NCI-H748 (cell line): ENCODE measurements around the gene MINDY3.
"Not testable (repeated sequence)": the region's sequence is repeated elsewhere in the genome, so short reads cannot be mapped to it uniquely, and the experiment has no call there.

Experiments used
- DNase-seq: peaks from one replicate; lab custom pipeline; 2025; ENCODE audit not compliant: unreplicated experiment; lab: John Stamatoyannopoulos, UW

Gene MINDY3

GRCh38 chr10:15857107-15857575 is 3.2 kb downstream of the MINDY3 start:
- no peak for DNase-seq

DNA sequence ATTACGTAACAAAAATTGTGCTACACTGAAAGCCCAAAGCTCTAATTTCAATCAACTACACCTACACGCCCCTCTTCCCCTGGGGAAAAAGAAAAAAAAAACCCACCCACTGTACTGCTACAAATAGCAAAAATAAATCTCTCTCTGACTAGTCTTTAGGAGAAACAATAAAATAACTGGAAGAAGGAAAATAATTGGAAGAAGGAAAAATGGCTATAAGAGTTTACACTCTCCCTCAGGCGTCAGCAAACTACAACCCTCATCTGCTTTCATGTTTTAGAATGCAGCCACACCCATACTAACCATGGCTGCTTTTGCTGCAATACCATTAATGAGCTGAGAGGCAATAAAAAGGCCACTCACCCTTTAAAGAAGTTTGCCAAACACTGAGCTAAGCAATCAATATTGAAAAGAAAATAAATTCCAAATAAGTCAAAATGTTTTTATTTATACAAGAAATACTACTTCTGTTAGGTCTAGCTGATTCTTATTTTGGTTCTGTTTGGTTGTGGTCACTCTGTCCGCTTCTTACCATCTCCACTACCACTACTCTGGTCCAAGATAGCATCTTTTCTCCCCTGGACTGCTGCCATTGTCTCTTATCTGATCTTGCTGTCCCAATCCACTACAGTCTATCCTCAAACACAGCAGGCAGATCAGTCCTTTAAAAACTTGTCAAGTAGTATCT is 3.8 kb downstream of the MINDY3 start:
- DNase-seq: peak; percentile 5

DNA sequence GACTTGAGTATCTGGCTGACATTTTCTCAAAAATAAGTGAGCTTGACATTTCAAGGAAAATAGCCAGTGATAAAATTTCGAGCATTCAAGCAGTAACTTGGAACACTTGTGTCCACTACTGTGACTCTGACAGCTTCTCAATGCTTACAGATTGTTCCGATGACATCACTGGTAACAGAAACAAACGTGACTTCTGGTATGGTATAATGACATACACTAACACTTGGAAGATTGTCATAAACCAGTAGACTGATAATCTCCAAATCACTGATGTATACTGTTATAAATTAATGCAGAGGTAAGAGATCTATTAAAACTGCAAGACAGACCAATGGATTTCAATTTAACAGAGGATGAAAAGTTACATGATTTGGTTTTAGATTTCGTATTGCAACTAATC is 6.5 kb downstream of the MINDY3 start:
- DNase-seq: no peak

GRCh38 chr10:15852111-15852557 is 8.2 kb downstream of the MINDY3 start:
- DNase-seq: no peak

DNA sequence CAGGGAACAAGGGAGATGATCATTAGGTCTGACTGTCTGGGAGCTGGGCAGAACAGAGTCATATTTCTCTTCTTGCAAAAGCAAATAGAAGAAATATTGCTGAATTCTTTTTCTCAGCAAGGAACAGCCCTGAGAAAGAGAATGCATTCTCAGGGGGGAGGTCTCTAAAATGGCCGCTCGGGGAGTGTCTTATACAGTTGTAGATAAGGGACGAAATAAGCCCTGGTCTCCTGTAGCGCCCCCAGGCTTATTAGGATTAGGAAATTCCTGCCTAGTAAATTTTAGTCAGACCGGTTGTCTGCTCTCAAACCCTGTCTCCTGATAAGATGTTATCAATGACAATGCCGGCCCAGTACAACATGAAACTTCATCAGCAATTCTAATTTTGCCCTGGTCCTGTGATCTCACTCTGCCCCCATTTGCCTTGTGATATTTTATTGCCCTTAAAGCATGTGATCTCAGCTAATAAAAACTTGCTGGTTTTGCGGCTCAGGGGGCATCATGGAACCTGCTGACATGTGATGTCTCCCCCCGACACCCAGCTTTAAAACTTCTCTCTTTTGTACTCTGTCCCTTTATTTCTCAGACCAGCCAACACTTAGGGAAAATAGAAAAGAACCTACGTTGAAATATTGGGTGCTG is 9.8 kb downstream of the MINDY3 start:
- not testable (repeated sequence) for DNase-seq

DNA sequence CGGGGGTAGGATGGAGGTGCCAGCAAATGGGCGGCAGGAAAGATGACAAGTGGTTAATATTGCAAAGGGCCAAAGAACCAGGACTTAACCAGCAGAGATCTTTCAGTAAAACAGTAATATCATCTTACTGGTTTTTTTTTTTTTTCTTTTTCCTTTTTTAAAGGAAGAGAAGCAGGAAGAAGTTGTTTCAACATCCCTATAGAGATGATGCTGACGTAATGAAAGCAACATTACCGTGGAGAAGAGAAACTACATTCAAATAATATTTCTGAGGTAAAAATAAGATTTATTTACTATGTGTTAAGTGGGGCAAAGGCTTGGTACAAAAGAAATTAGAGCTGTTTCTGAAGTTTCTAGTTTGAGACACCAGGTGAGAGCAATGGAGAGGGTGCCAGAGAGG is 11.0 kb downstream of the MINDY3 start:
- DNase-seq: no peak

DNA sequence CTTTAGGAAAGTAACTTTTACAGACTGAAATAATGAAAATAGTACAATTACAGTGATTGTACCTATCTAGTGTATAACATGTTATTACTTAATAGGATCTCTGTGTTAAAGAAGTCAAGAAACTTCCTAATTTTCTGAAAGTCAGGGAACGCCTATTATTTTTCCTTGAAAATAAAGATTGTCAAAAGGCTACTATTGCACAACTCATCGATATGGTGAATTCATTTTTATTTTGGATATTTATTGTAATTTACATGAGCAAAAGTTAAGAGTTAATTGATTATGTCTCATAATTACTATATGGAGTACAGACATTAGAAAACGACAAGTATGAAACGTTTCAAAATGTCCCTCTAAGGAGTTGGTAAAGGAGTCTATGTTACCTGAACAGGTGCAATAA is 12.8 kb downstream of the MINDY3 start:
- no peak for DNase-seq

- no peak for DNase-seq
These were observed 15.8 kb downstream of the MINDY3 start for GRCh38 chr10:15844517-15844916.

DNA sequence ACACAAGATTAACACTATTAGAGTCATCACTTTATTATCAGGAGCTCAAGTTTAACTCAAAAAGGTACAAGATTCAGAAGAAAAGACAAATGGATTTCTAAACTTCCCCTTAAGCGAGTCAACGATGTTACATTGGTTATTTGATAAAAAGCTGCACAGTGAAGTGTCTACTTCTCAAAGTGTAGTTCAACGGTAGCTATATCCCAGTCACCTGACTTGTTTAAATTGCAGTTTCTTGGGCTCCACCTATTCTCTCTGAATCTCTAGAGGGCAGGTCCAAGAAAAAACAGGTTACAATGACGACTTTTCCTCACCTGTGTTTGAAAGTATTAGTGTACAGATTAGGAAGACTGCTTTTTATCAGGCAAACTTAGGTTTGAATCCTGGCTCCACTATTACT is 16.6 kb downstream of the MINDY3 start:
- DNase-seq: no peak

DNA sequence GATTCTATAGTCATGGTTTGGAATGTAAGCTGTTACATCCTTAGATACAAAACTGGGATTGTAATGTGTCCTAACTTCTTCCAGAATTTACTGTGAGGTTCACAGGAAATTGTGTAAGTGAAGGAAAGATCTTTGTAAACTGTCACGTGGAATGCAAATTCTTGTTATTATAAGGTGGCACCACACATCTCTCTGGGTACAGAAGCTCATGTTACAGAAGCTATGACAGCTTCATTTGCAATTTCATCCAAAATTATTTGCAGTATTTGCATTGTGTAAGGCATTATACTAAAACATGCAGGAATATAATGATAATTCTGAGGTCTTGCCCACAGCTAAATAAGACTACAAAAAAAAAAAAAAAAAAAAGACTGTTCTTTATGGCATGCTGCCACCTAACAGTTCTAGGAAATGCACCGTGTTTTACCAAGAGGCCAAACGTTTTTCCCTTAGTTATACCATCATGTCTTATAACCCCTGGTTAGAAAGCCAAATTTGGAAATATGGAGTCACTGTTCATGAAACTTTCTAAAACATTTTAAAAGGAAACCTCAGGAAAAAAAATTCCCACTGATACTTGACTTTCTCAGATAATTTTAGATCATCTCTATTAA is 17.6 kb downstream of the MINDY3 start:
- no peak for DNase-seq

DNA sequence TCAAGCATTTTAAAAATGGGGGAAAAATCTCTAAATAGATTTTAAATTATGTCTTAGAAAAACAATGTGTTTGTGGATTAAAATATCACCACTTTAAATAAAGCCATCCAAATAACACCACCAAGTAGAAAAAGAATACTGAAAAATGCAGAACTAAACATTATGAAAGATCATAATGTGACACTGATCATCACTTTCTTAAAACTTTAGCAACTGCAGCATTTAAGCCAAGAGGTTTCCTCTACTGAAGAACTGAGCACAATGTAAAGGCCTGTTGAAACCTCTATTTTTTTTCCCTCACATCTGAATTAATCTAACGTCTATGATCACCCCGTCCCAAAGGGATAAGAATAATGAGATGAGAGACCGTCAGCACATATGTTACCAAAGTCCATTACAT is 18.6 kb downstream of the MINDY3 start:
- DNase-seq: no peak

DNA sequence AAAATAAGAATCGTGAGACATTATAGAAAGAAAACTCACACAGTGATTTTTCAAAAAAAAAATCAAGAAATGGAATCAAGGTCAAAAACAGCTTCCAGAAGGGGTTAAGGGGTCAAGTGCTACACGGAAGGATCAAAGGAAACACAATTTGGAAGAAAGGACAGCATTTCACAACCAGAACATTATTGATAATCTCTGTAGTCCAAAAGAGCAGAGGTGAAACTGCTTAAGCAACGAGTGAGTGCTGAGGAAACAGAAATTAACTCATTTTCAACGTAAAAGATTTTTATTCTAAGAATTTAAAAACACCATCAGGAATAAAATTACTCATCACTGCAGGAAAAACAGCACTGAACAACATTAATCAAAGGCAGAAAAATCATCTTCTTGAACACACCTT is 23.5 kb downstream of the MINDY3 start:
- DNase-seq: no peak

DNA sequence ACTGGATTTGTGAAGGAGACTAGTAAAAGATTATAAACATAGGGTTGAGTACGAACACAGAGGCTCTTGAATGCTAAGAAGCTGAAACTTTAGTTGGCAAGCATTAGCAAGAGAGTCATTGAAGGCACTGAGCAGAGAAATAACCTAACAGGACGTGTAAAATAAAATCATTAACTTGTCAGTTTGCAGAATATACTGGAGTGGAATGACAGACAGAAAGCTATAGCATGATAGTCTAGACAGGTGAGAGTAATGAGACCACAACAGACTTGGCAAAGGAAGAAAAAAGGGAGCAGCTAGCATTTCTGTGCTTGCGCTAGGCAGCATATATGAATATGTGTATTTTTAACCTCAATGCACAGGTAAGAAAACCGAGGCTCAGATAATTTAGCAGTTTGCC is 30.8 kb downstream of the MINDY3 start:
- DNase-seq: no peak

GRCh38 chr10:15824498-15824897 is 35.8 kb downstream of the MINDY3 start:
- no peak for DNase-seq

GRCh38 chr10:15822131-15822530 is 38.2 kb downstream of the MINDY3 start:
- no peak for DNase-seq

- DNase-seq: no peak
These were observed 39.1 kb downstream of the MINDY3 start for GRCh38 chr10:15821046-15821683.

DNA sequence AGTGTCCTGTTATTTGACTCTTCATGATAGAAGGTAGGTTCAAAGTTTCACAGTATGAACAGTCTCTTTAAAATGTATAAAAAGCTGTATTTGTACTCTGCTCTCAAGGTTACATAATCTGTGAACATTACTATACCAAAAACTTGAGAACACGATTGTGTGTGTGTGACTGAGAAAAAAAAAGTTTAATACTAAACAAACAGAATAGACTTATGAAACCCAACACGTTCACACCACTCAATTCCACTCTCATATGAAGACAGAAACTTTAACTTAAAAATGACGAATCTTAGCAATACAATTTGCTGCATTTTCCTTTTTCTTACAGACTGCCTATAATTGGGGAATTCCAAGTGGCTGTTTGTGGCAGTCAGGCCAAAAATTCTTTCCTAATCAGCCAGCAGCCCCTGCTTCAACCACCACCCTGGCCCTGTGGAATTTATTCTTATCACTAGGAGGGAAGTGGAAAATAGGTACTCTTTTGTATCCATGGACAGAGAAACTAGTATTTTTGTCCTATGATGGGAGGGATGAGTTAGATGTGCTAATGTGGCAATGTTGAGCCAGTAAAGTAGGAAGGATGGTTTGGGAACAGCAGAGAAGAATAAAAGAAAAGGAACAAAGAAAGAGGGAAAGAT is 42.8 kb downstream of the MINDY3 start:
- no peak for DNase-seq

DNA sequence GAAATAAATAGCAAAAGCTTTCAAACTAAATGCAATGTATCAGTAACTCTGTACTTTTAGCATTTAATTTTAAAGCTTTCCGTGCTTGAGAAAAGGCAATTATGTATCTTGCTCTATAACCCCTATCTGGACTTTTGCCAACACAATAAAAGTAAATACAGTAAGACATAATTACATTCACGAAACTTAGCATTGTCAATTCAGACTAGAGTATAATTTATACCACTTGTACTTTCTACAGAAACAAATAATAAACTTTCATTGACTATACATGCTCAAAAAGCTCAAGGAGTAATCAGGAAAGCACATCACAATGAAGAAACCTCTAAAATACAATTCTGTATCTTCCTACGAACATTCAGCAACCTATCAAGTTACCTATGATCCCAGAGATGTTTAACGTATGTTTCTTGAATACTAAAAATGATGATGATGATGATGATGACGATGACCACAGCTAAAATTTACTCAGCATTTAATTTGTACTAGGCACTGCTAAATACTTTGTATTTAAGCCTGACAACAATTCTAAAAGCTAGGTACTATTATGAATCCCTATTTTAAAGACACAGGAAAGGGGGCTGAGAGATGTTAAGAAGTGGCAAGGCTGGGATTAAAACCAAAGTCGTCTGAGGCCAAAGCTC is 44.9 kb downstream of the MINDY3 start:
- peak; percentile 69 for DNase-seq

DNA sequence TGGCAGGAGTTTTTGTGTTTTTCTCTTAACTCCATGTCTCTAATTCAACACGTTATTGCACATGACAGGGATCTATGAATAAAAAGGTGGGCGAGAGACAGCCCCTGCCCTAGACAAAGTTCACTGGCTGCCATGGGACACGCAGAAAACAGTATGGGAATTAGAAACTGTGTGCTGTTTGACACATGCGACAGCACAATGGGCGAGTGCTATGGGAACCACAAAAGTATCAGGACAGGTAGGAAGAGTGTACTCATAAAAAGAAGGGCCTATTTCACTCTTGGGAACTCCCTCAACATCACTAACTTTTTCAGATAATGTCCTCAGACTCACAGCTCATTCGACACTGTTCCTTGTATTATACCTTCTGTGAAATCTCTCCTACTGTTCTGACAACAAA is 45.7 kb downstream of the MINDY3 start:
- DNase-seq: no peak

DNA sequence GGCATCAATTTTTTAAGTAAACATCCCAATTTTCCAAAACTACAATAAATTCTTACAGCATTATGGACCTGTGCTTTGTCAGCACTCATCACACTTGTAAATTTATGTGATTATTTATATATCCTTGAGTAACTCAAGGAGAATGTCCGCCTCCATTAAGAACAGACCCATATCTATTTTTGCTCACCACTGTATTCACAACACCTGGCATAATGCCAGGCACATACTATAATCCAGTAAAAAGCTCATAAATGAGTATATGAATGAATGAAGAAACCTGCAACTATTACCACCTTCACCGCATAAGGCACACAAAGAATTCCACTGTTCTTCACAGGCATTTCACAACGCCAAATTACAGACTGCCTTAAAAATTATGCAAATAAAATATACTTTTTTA is 46.9 kb downstream of the MINDY3 start:
- peak; percentile 8 for DNase-seq

DNA sequence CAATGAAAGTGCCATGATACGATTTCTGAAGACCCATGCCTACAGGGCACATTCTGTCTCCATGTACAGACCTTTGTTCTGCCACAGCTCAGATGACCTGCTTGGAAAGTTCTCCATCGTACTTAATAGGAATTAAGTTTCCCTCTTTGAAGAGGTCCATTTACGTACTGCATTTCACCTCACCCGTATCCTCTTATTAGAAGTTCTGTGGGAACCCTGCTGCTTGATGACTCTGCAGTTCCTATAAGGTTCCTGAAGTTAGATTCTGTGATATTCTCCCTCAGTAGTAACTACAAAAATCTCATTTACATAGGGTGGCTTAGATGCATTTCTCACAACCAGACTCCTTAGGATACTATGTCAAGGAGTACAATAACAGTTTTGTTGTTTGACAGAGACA is 50.9 kb downstream of the MINDY3 start:
- no peak for DNase-seq
